HG03139 (cell line): ENCODE results near the gene PPP3CA.
A peak's percentile ranks its signal among the peaks of the same experiment; 100 is the strongest.

ENCODE experiments used
- ATAC-seq: cut with Tn5 transposase; IDR thresholded peaks from one replicate; pipeline ENCODE4 v1.9.1; 2021; ENCODE audit not compliant: unreplicated experiment

Gene PPP3CA

DNA sequence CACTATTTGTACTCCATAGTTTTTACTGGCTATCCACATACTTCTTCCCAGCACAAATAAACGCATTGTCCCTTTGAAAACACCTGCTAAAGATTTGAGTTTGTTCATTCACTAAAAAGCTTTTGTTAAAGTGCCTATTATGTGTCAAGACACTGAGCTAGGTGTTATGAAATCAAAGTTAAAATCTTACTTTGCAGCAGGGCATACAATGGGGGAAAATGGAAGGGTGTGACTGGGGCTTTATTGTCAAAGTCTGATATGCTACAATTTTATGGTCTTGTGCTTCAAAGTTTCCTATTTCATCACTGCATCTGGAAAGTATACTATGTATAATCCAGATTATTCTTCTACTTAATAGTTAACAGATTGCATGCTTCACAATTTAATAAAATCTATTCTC lies 128.4 kb downstream of the PPP3CA start:
- no peak for ATAC-seq

GRCh38 chr4:101218346-101218745 lies 129.0 kb downstream of the PPP3CA start:
- ATAC-seq = no peak

DNA sequence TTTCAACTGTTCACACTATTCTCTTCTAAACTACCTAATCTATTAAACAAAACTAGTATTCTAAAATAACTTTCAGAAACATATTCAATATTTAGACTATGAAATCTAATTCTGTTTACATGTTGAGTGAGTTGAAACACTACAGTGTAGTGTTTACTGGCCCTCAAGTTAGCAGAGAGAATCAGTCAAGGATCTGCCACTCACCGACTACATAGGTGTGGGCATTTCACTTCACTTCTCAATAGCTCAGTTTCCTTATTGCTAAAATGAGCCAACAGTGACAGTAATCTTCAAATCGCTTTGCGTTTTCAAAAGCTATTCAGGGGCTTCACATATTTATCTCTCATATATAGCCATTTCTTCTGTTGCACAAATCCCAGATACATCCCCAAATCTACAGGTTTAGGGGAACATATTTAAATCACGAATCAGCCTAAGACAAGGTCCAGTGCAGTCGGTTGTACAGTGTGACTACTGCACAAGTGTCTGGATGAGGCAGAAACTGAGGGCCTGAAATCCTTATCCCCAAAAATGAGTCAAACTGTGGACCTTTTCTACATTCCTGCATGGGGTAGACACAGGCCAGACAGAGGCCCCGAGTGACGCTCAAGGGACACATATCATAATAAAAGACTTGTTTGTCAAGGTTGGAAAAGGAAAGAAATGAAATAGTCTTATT lies 129.8 kb downstream of the PPP3CA start:
- no peak for ATAC-seq

GRCh38 chr4:101211146-101211553 lies 136.2 kb downstream of the PPP3CA start:
- ATAC-seq = no peak

DNA sequence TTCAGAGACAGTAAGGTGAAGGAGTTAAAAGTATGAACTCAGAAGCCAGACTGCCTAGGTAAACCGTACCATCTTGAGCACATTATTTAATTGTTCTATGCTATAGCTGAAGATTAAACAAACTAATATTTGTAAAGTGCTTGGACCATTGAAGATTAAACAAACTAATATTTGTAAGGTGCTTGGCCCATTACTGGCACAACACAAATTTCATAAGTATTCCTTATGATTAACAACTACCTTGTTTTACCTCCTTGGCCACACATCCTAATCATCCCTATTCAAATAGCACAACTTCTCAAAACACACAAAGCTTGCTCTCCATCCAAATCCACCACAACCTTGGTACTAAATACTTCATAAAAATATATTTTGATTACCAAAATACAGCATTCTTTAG lies 137.0 kb downstream of the PPP3CA start:
- no peak for ATAC-seq

- no peak for ATAC-seq
Observed at GRCh38 chr4:101208171-101208570, 139.2 kb downstream of the PPP3CA start.

- peak; percentile 94 for ATAC-seq
Observed at GRCh38 chr4:101205916-101206315, 141.4 kb downstream of the PPP3CA start.

- no peak for ATAC-seq
Observed at GRCh38 chr4:101201421-101201820, 145.9 kb downstream of the PPP3CA start.

GRCh38 chr4:101200561-101200960 lies 146.8 kb downstream of the PPP3CA start:
- no peak for ATAC-seq

DNA sequence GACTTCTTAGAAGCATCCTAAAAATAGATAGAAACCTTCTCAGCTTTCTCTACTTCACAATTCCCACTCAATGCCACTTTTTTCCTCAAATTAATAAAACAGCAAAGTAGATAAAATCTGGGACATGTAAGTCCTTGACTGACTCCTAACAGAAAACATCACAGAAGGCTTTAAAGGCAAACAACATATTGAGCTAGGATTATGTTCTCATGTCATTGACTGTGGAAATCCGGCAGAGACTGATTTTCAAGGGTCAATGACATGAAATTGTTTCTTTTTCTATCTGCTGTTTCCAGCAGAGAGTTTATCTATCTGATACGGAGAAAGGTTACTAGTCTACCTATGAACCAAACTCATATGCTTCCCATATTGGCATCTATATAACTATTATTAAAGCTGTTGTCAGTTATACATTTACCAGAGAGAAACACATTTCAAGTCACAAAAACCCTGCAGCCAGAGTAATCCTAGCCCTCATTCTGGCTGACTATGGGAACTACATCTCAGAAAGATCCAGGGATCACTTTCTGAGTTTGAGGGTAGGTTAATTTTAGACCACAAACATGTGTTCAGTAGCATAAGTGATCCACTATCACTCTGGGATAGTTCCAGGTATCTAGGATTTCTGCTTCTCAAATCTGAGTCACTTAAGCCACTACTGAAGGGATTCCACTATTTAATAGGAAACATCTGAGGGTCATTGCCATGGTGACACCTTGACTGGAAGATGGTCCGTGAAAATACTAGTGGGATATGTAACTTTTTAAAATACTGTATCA lies 147.6 kb downstream of the PPP3CA start:
- ATAC-seq = no peak

DNA sequence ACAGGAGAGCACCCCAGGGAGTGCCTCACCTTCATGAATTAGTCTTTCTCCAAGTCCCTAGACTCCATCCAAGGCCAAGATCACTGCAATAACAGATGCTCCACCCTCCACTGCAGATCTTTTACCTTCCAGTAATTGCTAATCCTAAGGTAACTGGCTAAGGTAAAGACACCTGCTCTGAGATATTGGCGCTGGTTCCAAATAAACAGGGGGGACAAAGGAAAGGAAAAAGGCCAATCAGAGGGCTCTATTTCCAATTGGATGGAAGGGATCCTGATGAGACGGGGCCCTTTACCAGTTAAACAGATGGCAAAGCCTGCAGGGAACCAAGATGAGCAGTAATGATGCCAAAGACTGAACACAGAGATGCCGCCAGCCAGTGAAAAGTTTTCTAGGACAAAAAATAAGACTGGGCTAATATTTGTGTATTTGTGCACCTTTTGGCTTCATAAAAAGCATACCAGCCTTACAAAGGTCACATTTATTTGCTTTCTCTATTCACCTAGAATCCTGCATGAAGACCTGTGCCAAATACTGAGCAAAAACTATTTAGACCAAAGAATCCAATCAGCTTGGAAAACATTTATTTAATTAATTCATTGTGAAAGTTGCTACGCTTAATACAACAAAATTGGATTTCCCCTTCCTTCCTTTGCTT lies 148.5 kb downstream of the PPP3CA start:
- ATAC-seq = no peak

GRCh38 chr4:101197350-101197749 lies 150.0 kb downstream of the PPP3CA start:
- ATAC-seq = no peak

GRCh38 chr4:101192244-101192643 lies 155.1 kb downstream of the PPP3CA start:
- peak; percentile 84 for ATAC-seq

DNA sequence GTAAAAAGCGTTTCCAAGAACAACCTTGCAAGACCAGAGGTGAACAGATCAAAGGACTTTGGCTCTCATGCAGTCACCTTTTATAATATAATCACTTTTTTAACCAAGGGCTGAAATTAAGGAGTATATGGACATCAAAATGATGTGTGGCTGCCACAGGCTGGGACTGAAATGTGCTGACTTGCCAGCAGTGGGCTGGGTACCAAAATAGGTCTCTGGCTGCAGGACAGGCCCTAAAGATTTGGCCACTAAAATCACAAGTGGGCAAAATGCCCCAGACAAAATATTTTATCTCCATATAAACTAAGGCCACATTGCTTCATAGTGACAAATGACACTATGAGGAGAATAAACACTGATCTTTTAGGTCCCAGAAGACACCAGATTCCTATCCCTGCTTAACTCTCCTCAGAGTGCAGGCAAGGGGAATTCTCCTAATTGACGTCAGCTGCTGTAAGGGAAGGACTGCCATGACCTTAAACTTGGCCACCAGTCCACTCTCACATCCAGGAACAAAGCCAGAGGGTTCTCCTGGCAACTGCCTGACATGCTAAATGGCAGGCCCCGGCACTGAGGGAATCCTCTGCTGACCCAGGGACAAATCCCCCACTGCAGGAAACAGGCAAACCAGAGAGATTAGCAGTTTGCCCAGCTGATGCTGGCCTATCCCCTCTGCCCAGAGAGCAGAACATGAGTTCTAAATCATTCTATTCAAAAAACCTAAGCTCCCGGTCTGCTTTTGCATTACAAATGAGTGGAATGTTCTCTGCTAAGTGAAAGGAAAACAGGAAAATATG lies 155.8 kb downstream of the PPP3CA start:
- no peak for ATAC-seq

GRCh38 chr4:101190751-101191150 lies 156.6 kb downstream of the PPP3CA start:
- ATAC-seq = no peak

GRCh38 chr4:101188906-101189305 lies 158.4 kb downstream of the PPP3CA start:
- no peak for ATAC-seq

GRCh38 chr4:101187841-101188240 lies 159.5 kb downstream of the PPP3CA start:
- ATAC-seq = no peak

- ATAC-seq = no peak
Observed at GRCh38 chr4:101186567-101187184, 160.7 kb downstream of the PPP3CA start.

- ATAC-seq = no peak
Observed at GRCh38 chr4:101184668-101185067, 162.7 kb downstream of the PPP3CA start.

GRCh38 chr4:101183666-101184373 lies 163.5 kb downstream of the PPP3CA start:
- no peak for ATAC-seq
